ENCODE data around the gene SEMA3C.

Gene SEMA3C

DNA sequence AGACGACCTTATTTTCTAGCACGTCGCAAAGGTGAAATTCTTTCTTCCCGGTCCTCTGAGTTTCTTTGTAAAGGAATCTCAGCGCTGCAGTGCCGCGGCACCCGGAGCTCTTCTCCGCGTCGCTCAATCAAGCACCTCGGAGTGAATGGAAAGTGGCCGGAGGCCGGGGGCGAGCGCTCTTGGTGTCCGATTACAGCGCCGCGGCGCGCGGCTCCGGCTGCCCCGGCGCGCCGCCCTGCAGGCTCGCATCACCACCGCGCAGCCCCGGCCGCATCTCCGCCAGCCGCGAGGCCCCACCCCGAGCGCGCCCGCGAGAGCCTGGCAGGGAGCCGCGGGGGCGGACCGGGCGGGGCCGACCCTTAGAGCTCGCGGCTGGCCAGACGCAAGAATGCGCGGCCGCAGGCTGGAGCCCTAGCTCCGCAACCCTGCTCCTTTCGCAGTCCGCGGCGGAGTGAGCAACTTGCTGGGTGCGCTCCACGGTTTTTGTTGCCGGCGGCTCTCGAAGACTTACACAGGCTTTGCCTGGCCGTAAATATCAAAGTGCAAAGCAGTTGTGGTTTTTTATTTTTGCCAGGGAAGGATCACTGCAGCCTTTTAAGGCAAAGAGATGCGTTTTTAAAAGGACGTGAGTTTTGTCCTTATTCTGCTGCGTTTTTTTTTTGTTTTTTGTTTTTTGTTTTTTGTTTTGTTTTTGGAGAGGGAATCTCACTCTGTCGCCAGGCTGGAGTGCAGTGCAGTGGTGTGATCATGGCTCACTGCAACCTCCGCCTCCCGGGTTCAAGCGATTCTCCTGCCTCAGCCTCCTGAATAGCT lies at the start of gene SEMA3C:
Gene SEMA3C, minus strand, starts transcription at position 143 of the 813 bp plus-strand sequence. CDS start 2,270 bp downstream, outside the sequence.
- in situ Hi-C loops (cut with MboI; ENCODE audit: low sequenced_read_pairs): no loop called here

DNA sequence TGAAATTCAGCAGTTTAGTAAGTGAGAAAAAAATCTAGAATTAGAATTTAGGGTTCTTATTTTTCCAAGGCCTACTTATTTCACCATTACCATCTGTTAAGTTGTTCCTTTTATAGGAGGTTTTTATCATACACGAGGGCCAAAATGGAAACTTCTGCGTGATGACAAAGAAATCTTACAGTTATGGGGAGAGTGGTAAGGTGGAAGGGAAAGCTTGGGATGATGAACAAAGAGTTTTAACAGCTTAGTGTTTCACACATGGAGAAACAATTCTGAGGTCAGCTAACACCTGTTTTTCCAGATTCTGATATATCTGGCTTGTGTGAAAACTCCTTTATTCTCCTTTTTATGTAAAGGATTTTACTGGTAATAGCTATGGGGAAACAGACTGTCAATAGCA lies 49.8 kb upstream of the SEMA3C start:
- in situ Hi-C loops (cut with MboI; ENCODE audit: low sequenced_read_pairs): no loop called here

DNA sequence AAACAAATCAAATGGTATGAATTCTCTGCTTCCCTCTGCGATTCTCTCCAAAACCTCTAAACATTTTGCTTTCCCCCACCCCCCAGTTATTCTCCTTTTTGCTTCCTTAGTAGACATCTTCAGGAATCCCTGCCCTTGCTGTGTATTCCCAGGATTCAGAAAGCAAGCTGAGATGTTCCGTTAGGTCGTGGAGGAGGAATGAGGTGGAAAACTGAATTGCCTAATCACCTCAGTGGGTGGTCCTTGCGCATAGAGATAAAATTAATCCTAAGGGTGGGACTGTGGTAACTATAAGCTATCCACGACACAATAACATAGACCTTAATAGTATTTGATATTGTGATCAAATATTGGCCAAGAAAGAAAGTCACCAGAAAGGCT lies 49.1 kb upstream of the SEMA3C start:
- in situ Hi-C loops (cut with MboI; ENCODE audit: low sequenced_read_pairs): no loop called here

DNA sequence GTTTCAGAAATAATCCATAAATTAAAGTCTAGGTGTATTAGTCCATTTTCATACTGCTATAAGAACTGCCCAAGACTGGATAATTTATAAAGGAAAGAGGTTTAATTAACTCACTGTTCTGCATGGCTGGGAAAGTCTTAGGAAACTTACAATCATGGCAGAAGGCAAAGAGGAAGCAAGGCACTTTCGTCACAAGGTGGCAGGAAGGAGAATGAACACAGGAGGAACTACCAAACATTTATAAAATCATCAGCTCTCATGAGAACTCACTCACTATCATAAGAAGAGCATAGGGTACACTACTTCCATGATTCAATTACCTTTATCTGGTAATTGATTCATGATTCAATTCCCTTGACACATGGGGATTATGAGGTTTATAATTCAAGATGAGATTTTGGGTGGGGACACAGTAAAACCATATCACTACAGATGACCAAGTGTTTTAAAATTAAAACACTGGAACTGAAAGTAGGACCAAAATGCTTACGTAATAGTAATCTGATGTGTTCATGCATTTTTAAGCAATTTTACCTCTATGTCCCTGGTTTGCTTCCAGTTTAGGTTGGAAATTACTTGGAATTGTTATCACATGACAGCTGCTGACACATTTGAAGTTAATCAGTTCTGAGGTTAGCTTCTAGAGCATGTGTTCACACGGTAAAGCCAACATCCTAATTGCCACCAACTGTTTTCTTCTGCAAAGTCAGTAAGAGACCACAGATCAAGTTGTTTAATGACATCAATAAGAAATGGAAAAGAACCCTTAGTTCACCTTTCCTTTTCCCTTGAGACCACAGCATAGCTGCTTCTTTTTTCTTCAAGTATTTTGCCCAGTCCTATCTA lies 48.4 kb upstream of the SEMA3C start:
- in situ Hi-C loops (cut with MboI; ENCODE audit: low sequenced_read_pairs): no loop called here

DNA sequence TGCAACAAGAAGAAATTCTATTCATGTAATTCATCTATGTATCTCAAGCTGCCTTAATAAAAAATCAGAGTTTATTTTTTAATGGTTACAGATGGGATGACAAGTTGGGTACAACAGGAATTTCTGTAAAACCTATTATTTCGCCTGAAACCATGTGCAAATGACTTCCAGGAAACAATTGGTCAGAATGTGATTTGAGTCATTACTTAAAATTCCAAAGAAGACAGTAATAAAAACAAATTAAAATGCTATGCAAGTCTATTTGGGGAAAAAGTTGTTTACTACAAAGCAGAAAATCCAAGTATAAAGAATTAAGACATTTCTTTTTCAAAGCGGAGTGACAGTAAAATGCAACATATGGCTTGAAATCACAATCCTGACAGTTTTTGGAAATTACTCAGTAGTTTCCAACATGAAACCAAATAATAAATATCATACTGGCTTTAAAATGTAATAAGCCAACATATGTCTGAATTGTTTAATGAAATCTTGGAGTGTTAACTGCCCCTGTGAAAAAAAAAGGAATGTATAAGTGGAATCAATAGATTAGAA lies 41.5 kb upstream of the SEMA3C start:
- in situ Hi-C loops (cut with MboI; ENCODE audit: low sequenced_read_pairs): no loop called here

DNA sequence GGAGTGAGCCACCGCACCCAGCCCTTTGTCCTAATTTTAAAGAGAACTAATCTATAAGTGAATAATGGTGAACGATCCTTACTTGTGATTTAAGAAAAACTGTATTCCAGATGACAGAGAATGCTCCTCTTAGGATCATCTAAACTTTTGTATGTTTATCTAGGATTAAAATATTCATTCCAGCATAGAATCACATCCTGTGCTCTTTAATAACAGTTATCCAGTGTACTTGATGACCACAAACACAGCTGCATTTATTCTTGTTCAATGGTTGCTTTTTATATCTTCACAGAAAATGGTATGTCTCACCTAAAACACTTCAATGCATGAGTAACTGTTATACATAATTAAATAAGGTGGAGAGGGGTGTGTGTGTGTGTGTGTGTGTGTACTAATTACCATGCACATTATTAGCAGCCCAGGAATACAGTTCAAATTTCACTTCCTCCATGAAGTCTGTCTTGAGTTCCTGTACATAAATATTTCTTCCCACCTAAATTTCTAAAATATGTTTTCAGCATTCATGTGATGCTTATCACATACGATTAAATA lies 38.5 kb upstream of the SEMA3C start:
- in situ Hi-C loops (cut with MboI; ENCODE audit: low sequenced_read_pairs): no loop called here

DNA sequence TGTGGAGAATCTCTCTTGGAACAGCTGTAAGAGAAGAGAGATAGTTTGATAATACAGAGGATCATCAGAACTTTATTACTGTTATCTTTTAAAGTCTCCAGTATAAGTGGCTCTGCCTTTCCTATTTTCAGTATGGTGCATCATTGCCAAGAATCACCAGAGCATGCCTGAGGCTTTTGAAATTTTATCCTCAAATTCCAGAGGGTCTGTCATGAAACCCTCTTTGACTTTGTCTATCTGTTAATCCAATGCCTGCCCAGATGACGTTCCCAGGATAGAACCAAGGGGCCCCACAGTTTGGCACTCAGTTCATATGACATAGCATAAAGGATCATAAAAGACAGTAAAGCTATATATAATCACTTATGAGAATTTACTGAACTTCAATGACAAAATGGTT lies 35.3 kb upstream of the SEMA3C start:
- in situ Hi-C loops (cut with MboI; ENCODE audit: low sequenced_read_pairs): no loop called here

DNA sequence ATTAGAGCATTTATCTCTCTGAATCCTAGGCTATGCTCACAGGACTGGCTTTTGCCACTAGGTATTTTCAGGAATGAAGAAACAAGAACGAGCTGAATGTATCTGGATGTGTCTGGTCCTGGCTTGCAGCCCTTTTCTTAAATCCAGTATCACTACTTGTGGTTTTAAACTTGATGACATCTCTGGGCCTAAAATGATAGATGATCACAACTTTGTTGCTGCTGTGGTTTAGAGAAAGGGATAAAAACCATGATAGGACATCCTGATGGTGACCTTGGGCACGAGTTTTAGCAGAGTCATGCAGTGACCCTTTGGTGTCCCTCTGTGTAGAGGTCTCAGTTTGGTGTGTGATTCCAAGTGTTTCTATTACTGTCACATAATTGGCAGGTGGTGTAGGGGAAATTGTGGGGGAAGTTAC lies 31.7 kb upstream of the SEMA3C start:
- in situ Hi-C loops (cut with MboI; ENCODE audit: low sequenced_read_pairs): no loop called here

DNA sequence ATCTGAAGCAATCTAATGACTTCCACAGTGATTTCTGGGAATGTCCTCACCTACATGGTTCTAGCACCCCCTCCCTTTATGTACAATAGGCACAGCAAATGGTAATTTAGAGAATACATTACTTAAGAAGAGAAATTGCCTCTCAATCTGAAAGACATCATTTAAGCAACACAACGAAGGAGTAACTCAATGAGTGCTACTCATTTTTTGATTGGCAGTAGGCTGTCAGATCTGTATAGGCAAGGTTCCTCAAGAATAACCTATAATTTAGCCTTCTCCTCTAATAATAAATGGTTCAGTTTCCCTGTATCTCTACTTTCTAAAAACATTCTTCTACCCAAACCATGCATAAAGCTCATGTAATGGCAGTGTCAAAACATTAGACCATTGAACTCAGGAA lies 30.6 kb upstream of the SEMA3C start:
- in situ Hi-C loops (cut with MboI; ENCODE audit: low sequenced_read_pairs): no loop called here

DNA sequence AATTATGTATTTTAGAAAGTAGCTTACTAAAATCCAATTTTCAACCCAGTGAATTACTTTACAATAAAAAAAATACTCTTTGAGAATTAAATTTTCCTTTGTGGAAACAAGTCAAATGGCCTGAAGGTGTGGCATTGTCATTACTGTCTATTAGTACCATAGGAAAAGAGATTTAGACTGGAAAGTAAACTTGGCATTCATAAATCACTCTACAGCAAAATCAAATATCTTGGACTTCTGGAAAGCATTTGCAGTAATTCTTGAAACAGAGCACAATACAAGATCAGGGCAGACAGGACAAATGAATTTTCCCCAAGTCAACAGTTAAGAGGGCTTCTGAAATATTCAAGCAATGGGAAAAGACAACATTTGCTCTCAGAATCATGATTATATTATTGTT lies 28.0 kb upstream of the SEMA3C start:
- in situ Hi-C loops (cut with MboI; ENCODE audit: low sequenced_read_pairs): no loop called here

DNA sequence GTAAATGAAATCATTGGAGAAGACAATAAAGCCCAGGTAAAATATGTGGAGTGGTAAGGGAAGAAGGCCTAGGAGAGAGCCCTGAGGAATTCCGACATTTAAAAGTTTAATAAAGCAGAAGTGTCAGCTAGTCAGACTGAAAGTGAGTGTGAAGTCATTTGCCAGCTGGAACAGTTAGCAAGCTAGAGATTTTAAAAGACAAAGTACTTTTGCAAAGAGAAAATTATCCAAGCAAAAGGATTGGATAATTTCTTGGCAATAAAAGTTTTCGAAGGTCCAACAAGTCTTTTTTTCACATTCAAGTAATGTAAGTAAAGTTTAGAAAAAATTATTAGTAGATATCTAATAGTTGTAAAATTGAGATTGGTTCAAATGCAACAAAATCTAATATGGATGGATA lies 27.1 kb upstream of the SEMA3C start:
- in situ Hi-C loops (cut with MboI; ENCODE audit: low sequenced_read_pairs): no loop called here

DNA sequence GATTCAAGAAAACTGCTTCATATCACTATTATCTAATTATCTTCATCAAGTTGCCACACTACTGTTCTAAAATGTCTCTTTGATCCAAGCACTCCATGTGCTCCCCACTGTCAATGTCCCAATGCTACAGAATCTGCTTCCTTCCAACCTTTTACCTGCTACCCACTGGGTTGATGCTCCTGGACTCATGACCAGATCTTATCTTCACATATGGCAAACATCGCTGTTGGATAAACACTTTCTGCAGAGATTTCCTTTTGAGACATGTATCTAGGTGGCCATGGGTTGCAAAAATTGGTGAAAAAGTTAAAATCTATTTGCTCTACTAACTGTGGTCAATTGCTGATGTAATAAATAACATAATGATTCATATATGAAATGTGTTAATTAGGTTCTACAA lies 24.5 kb upstream of the SEMA3C start:
- in situ Hi-C loops (cut with MboI; ENCODE audit: low sequenced_read_pairs): no loop called here

DNA sequence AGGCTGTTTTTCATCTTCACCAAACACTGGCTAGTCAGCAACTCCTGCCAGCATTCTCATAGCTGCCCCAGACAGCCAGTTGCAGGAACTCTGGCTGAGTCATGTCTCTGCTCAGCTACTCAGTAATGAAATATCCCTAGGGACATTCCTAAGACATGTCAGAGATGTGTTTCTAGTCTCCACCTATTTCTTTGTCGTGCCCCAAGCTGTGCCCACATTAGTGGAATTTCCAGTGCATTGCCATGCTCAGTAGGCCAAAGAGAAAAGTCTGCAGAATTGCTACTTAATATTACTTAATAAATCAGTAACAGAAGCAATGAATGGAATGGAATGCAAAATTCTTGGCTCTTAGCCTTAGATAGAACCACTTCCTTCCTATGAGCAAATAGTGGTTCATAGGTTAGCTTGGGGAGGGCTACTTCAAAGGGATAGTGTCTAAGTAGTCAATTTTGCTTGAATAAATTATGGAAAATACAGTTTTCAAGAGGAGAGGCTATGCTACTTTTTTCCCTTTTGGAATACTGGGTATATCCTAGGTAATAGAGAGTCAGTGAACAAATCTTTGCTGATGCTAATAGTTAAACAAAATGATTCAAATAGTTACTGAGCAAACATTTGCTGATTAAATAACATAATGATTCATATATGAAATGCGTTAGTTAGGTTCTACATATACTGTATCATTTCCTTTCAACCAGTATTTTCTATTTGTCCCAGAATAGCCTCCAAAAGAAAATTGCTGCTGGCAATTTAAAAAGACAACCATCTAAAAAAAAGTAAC lies 23.6 kb upstream of the SEMA3C start:
- in situ Hi-C loops (cut with MboI; ENCODE audit: low sequenced_read_pairs): no loop called here

DNA sequence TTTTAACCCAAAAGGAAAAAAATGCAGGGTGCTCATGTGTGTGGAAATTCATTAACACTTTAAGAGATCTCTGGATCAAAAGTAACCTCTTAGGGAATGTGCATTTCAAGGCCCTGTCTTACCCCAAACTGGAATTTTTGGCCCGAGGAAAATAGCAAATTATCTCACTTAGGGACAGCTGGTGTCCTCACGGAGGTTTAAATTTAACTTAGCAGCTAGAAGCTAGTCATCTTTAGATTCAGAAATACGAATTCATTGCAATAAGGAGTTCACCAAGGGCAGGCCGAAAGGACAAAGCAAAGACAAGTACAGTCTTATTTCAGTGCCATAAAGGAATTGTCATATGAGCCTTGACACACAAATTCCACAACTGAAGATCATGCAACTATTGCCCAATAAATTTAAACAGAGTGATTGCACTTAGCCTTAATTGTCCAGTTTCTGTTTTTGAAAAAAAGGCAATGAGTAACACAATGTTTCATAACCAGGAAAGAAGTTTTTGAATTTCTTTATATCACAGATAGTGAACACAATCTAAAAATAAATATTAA lies 22.4 kb upstream of the SEMA3C start:
- in situ Hi-C loops (cut with MboI; ENCODE audit: low sequenced_read_pairs): no loop called here

DNA sequence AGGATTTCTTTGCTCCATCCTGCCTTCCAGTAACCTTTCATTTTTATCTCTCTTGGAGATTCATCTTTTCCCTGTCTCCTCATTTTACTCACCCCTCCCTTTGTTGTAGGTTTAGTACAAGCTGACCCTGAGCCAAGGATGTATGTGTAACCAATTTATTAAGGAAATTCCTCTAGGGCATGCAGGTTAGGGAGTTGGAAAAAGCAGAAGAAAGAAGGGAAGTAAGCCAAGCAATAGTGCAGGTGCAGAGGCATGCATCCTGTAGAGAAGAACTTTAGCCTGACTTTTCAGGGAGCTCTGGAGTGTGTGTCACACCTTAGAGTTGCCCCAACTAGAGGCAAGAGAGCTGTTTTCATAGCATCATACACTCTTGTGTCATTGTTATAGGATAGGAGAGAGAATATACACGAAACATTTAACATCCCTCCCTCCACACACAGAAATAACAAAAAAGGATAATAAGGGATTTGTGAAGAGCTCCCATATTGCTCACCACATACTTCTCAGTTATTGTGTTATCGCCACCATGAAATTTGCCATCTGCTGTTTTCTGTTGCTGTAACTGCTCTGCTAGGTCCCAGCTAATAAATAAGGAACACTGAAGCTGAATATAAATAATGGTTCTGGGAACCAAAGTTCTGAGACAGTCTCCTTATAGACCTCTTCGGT lies 21.8 kb upstream of the SEMA3C start:
- in situ Hi-C loops (cut with MboI; ENCODE audit: low sequenced_read_pairs): no loop called here

DNA sequence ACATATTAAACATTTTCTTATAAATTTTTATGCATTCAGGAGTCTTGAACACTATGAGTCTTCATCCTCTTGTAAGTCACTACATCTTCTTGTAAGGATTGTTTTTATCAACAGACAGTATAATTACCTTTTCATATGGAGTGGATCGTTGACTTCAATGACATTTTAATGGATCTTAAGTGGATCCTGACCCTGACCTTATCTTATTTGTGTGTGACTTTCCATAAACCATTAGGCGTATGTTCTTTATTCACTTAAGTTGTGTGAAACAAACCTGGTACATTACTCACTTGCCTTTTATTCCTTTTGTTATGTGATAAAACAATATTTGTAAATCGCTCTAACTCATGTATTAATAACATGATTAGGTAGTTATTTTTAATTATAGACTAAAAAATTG lies 18.5 kb upstream of the SEMA3C start:
- in situ Hi-C loops (cut with MboI; ENCODE audit: low sequenced_read_pairs): no loop called here

DNA sequence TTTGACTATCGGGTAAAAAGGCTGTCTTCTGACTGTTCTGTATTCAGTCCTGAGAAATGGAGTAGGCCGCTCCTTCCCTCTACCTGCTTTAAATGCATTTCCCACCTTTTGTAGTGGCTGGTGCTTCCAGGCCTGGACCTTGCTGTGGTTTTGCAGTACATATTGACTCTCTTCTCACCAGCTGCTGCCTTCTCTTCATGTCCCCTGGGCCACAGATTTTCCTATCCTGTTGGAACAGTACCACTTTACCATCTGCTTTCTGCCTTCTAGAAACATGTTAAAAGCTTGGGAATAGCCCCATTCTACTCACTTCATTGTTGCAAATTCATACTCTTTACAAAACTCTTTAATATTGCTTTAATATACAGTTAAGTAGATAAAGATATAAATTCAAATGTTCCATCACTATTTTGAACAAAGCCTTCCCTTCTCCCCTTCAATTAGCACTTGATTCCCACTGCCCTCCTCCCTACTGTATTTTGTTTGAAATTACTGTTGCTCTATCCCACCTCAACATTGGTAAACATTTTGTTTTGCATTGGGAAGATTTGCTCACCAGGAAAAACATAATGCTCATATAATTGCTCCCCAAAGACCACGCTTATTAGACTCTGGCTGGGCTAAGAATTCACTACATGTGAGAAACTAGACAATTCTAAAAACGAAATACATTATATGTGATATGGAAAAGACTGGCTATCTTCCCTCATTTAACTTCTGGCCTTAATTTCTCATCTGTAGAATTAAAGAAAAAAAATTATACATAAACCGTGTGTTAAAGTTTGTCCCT lies 17.3 kb upstream of the SEMA3C start:
- in situ Hi-C loops (cut with MboI; ENCODE audit: low sequenced_read_pairs): no loop called here

DNA sequence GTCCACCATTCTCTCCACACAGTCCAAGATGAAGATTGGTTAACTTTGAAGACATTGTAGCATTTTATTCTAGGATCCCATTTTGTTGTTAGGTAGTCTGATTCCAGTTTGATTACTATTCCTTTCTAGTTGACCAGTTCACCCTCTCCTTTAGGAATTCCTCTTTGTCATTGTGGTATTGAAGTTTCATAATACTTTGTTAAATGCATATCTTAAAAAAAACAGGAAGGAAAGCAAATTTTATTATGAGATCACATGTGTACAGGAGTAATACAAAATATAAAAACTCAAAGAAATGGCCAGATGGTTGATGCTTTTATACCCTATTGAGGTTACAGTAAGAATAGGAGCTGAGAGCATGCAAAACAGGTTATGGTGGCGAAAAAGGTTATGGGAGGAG lies 15.5 kb upstream of the SEMA3C start:
- in situ Hi-C loops (cut with MboI; ENCODE audit: low sequenced_read_pairs): no loop called here

DNA sequence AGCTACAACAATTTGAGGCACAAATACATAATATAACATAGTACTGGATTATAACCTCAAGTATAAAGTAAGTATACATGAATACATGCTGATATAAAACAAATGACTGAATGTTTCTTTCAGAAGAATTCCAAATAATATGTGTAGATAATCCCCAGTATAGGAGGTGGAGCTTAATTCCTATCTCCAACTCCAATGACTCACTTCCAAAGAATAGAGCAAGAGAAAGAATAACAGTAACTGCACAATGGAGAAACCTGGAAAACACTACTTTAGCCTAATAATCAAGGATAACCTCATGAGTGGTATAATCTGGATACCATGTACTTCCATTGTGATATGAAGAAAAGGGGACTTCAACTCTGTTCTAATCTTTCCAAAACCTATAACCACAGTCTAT lies 13.7 kb upstream of the SEMA3C start:
- in situ Hi-C loops (cut with MboI; ENCODE audit: low sequenced_read_pairs): no loop called here
